PC-3 (cell line): ENCODE results near the gene CDH26. TPM values are rescaled to one million over a fixed set of nuclear protein-coding genes. Genes with fewer than 3 reads are reported as not detected.

ENCODE experiments used
- ATAC-seq: fragments of 200-7000 bp; cut with Tn5 transposase; 2 replicates; pipeline ENCODE4 v1.9.1; 2020; ENCODE audit warnings: mild to moderate bottlenecking, moderate library complexity
- BruUV-seq: library from RNA; stranded (reverse); fragments of 400-500 nt; replicated peaks from 2 replicates; lab custom pipeline; 2021; lab: Mats Ljungman, UMichigan
- CTCF ChIA-PET: fragments of 300-600 bp; sonication (Branson Sonifier 250); formaldehyde crosslinking; loops from one replicate; lab custom pipeline; 2022; ENCODE audit warnings: antibody characterized with exemption; lab: Charles Lee
- POLR2A ChIA-PET: fragments of 300-600 bp; sonication (Branson Sonifier 250); formaldehyde crosslinking; loops from one replicate; lab custom pipeline; 2022; ENCODE audit warnings: antibody characterized with exemption; ENCODE audit not compliant: unreplicated experiment; lab: Charles Lee
- DNase-seq: peaks from one replicate; pipeline ENCODE4 v3.0.0-alpha.2; 2015
- H2AFZ ChIP-seq: fragments of 300-600 bp; sonication (generic); 2 replicates; pipeline ENCODE4 v1.6.0; 2016; ENCODE audit warnings: antibody characterized with exemption, low read length
- H3F3A ChIP-seq: fragments of 300-600 bp; sonication (generic); one replicate; pipeline ENCODE4 v1.6.0; 2017; ENCODE audit warnings: antibody characterized with exemption, low read length, control low read depth, mild to moderate bottlenecking; ENCODE audit not compliant: unreplicated experiment
- H3K27ac ChIP-seq: fragments of 300-600 bp; sonication (generic); 2 replicates; pipeline ENCODE4 v1.5.1; 2016; ENCODE audit warnings: mild to moderate bottlenecking, low read length
- H3K27me3 ChIP-seq: fragments of 300-600 bp; sonication (generic); 2 replicates; pipeline ENCODE4 v1.6.1; 2016; ENCODE audit warnings: low read length, mixed read lengths
- H3K36me3 ChIP-seq: fragments of 300-600 bp; sonication (generic); 2 replicates; pipeline ENCODE4 v1.6.1; 2016; ENCODE audit warnings: low read depth, mixed run types, low read length, mixed read lengths
- H3K4me1 ChIP-seq: fragments of 300-600 bp; sonication (generic); 2 replicates; pipeline ENCODE4 v1.5.1; 2016; ENCODE audit warnings: low read length; ENCODE audit not compliant: insufficient read depth
- H3K4me2 ChIP-seq: fragments of 300-600 bp; sonication (generic); 2 replicates; pipeline ENCODE4 v1.6.0; 2016; ENCODE audit warnings: low read length
- H3K4me3 ChIP-seq: fragments of 300-600 bp; sonication (generic); 2 replicates; pipeline ENCODE4 v1.5.1; 2016; ENCODE audit warnings: mild to moderate bottlenecking, low read length, mixed read lengths
- H3K79me2 ChIP-seq: fragments of 300-600 bp; sonication (generic); 2 replicates; pipeline ENCODE4 v1.6.1; 2017; ENCODE audit warnings: low read length, mixed read lengths
- H3K9ac ChIP-seq: fragments of 300-600 bp; sonication (generic); 2 replicates; pipeline ENCODE4 v1.6.0; 2016; ENCODE audit warnings: mild to moderate bottlenecking, low read length
- H3K9me2 ChIP-seq: fragments of 300-600 bp; sonication (generic); replicated peaks from 2 replicates; pipeline ENCODE4 v1.6.1; 2016; ENCODE audit warnings: mixed run types, low read length, mixed read lengths
- H3K9me3 ChIP-seq: fragments of 300-600 bp; sonication (generic); 2 replicates; pipeline ENCODE4 v1.6.1; 2016; ENCODE audit warnings: low read length, mixed read lengths
- H4K20me1 ChIP-seq: fragments of 300-600 bp; sonication (generic); 2 replicates; pipeline ENCODE4 v1.6.1; 2016; ENCODE audit warnings: low read length, mixed read lengths
- CTCF ChIP-seq: fragments of 300-600 bp; sonication (generic); conservative IDR thresholded peaks from 2 replicates; pipeline ENCODE4 v1.5.1; 2017; ENCODE audit warnings: antibody characterized with exemption, low read depth, mild to moderate bottlenecking, low read length
- EZH2 ChIP-seq: fragments of 300-600 bp; sonication (generic); IDR thresholded peaks from one replicate; pipeline ENCODE4 v1.6.1; 2017; ENCODE audit warnings: antibody characterized with exemption, mild to moderate bottlenecking, low read length; ENCODE audit not compliant: unreplicated experiment
- EZH2phosphoT487 ChIP-seq: fragments of 300-600 bp; sonication (generic); IDR thresholded peaks from 2 replicates; pipeline ENCODE4 v1.6.1; 2018; ENCODE audit warnings: mild to moderate bottlenecking, antibody characterized with exemption, low read length, borderline replicate concordance
- intact Hi-C: fragments of 100-400 bp; cut with micrococcal nuclease; formaldehyde crosslinking; loops from 2 replicates; pipeline ENCODE4 v1.9.0; 2023
- total RNA-seq: library from RNA; depleted of rRNA; stranded (reverse); fragments of >200 nt; gene quantifications from 2 replicates; pipeline ENCODE4 v1.2.3, GENCODE V29; 2014

CDH26 gene
- total RNA-seq, 1 experiment from 2014 or later = 1.2 TPM

DNA sequence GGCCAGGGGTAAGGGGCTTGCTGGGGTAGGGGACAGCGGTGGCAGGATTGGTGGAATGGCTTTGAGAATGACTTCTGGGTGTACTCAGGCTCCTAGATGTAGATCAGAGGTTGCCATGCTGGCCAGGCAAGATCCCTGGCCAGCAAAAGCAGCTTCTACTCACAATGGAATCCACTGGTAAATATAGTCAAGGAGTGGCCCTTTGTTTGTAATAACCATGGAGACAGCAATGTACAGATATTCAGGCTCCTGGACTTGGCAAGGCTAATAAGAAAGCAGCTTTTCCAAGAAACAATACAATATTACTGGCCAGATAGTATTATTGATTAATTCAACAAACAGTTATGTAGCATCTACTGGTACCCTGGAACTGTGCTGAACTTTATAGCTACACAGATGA is 37.9 kb downstream of the CDH26 start:
- Histone ChIP-seq H3K9ac (no peak overlapping the region; the same call in 1 of the 2 replicates), H3K4me1 (peaks cover 41% of the 10 kb centered on the region), H4K20me1 (no peaks in the 10 kb centered on the region), H3K9me3 (no peaks in the 10 kb centered on the region), H3K36me3 (no peaks in the 10 kb centered on the region), H3K4me3 (no peak overlapping the region), H3K27me3 (no peaks in the 10 kb centered on the region), H3K27ac (0 out of 2 replicates have a peak overlapping the region, but pooled peaks have one; percentile 66), H3K9me2 (no peaks in the 10 kb centered on the region), H2AFZ (no peak overlapping the region), H3K79me2 (no peaks in the 10 kb centered on the region), H3K4me2 (0 out of 2 replicates have a peak overlapping the region, but pooled peaks have one; percentile 23), H3F3A (no peaks in the 10 kb centered on the region)
- no peak for TF ChIP-seq EZH2
- no peak for TF ChIP-seq CTCF
- TF ChIP-seq EZH2phosphoT487 = no peak
- intact Hi-C loops = no loop called here
- no TSS peak for BruUV-seq
- POLR2A ChIA-PET = no interaction called here
- CTCF ChIA-PET = no interaction called here
- DNase-seq = peak; percentile 35
- ATAC-seq = peak; percentile 30; the same call in 1 of the 2 replicates

- no peak overlapping the region for H3K4me3 ChIP-seq
- no peak overlapping the region for H3K9ac ChIP-seq
- no peaks in the 10 kb centered on the region for H3K79me2 ChIP-seq
- no peaks in the 10 kb centered on the region for H3K36me3 ChIP-seq
- H4K20me1 ChIP-seq = no peaks in the 10 kb centered on the region
- BruUV-seq = no TSS peak
- H3K9me2 ChIP-seq = no peaks in the 10 kb centered on the region
- intact Hi-C loops = no loop called here
- H3K4me1 ChIP-seq = peaks cover 34% of the 10 kb centered on the region
- TF ChIP-seq EZH2 (no peak), EZH2phosphoT487 (no peak), CTCF (no peak)
- ATAC-seq (no peak), DNase-seq (no peak)
- no peaks in the 10 kb centered on the region for H3K9me3 ChIP-seq
- POLR2A ChIA-PET = no interaction called here
- H2AFZ ChIP-seq = no peak overlapping the region
- CTCF ChIA-PET = no interaction called here
- no peaks in the 10 kb centered on the region for H3K27me3 ChIP-seq
- no peaks in the 10 kb centered on the region for H3F3A ChIP-seq
- no peak overlapping the region for H3K4me2 ChIP-seq
- H3K27ac ChIP-seq = no peak overlapping the region
These were observed 39.7 kb downstream of the CDH26 start for GRCh38 chr20:59997896-59998295.

DNA sequence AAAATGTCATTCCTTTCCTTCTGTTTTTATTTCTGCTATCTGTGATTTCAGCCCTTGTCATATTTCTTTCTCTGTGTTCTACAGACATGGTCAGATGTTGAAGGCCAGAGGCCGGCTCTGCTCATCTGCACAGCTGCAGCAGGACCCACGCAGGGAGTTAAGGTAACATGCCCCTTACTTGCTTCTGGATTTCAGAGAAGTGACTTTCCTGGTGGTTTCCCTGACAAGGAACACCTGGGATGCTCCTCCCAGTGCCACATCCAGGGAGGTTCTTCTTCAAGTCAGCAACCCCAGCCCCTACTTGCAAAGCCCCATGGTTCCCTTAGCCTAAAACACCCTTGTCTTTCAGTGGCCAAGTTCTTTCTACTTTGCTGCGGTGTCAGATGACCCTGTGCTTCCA is 41.3 kb downstream of the CDH26 start:
- no peak overlapping the region for H2AFZ ChIP-seq
- no peak overlapping the region for H3K4me3 ChIP-seq
- no TSS peak for BruUV-seq
- ChIA-PET POLR2A (no interaction called here), CTCF (no interaction called here)
- H4K20me1 ChIP-seq = no peaks in the 10 kb centered on the region
- TF ChIP-seq CTCF = no peak
- no peak for TF ChIP-seq EZH2
- no peak for TF ChIP-seq EZH2phosphoT487
- H3K27ac ChIP-seq = no peak overlapping the region
- no peaks in the 10 kb centered on the region for H3K27me3 ChIP-seq
- DNase-seq (no peak), ATAC-seq (no peak)
- H3K9me3 ChIP-seq = no peaks in the 10 kb centered on the region
- no peaks in the 10 kb centered on the region for H3K9me2 ChIP-seq
- intact Hi-C loops = no loop called here
- H3K9ac ChIP-seq = no peak overlapping the region
- H3K36me3 ChIP-seq = no peaks in the 10 kb centered on the region
- H3K4me2 ChIP-seq = no peak overlapping the region
- H3K4me1 ChIP-seq = peaks cover 29% of the 10 kb centered on the region
- no peaks in the 10 kb centered on the region for H3F3A ChIP-seq
- no peaks in the 10 kb centered on the region for H3K79me2 ChIP-seq
